Endometrium (tissue), 2 donors: ENCODE measurements around the gene GP1BA.

ENCODE experiments used
- FAIRE-seq: peaks from 2 replicates; lab custom pipeline; 2012; peaks lifted over from hg19 to GRCh38; lab: Jason Lieb, UNC
- donor health status: control.
- donor health status: control.

GP1BA gene

GRCh38 chr17:4938688-4939545 is 6.8 kb downstream of the GP1BA start:
- FAIRE-seq: no peak

DNA sequence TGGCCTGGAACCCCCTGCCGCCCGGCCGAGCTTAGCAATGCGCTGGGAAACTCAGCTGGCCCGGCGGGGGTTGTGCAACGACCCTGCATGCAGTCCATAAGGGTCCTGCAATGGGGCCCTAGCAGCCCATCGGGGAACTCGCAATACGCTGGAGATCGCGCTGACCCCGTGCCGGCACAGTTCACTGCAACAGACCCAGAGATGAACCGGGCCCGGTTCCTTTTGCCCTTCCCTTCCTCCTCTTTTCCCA is 7.4 kb downstream of the GP1BA start:
- FAIRE-seq: no peak

DNA sequence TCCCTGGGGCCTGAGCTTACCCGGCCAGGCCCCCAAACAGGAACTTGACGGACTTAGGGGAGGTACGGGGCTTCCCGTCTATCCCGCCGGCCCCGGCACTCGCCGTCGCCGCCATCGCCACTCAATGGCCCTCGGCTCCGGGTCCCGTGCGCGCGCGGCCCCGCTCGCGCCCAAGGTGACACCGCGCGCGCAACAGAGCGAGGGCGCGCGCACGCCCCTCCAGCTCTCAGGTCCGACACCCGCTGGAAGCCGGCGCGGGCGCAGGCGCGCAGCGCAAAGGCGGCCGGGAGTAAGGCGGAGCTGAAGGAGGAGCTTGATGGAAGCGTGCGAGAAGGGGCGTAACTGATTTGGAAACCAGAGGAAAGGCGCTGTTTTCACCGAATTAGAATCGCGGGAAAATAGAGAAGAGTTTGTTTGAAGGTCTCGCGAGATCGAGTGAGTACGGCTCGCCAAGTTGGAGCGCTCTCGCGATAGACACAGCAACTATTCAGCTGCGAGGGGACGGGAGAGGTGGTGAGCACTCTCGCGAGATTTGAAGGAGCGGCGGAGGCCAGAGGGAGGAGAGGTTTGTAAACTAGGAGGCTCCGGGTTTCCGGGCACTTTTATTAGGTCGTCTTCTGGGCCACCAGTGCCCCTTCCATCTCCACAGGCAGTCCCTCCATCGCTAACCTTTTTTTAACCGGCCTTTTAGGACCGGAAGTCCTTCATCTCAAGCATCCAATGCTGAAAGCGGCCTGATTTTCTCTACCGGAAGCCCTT is 7.9 kb downstream of the GP1BA start, which contains the start of the genes RNF167 and SLC25A11:
Gene RNF167 (plus strand): TSS at position 473 of the 759 bp plus-strand sequence. CDS start 642 bp downstream, outside the sequence.
Gene SLC25A11 (minus strand): TSS at position 251 of the 759 bp plus-strand sequence. CDS start 136 bp downstream, at position 115.
- FAIRE-seq: peak; percentile 89

DNA sequence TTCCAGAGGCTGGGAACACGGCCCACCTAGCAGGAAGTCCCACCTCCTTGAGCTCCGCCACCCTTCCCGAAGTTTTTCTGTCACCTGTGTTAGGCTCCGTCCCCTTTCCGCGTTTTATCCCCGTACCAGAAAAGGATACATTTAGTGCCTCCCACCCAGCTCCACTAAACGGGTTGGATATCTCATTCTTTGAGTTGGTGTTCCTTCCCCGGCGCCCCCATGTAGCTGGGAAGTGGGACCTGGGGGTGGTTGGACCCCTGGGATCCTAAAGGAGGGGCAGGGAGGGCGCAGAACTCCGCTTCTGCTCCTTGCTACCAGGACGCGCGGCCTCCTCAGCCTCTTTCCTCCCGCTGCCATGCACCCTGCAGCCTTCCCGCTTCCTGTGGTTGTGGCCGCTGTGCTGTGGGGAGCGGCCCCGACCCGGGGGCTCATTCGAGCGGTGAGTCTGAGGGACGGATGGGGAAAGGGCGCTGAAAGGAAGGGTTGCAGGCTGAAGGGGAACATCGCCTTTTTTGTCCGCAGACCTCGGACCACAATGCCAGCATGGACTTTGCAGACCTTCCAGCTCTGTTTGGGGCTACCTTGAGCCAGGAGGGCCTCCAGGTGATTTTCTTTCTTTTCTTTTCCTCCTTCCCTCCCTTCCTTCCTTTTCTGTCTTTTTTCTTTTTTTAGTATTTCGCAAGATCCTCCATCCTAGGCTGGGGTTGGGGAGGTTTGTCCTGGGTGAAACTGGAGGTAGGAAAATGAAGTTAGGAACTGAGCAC is 8.7 kb downstream of the GP1BA start:
- FAIRE-seq: no peak

DNA sequence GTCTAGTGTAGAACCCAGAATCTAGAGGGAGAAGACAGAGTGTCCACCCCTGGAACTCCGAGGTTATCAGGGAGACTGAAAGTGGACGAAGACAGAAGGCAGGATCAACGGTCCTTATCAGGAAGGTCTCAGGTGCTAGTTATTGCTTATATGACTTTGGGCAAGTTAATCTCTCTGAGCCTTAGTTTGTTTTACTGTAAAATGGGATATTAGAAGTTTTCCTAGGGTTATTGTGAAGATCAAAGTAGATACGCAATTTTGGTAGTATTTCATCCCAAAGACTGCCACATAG is 9.2 kb downstream of the GP1BA start:
- no peak for FAIRE-seq

DNA sequence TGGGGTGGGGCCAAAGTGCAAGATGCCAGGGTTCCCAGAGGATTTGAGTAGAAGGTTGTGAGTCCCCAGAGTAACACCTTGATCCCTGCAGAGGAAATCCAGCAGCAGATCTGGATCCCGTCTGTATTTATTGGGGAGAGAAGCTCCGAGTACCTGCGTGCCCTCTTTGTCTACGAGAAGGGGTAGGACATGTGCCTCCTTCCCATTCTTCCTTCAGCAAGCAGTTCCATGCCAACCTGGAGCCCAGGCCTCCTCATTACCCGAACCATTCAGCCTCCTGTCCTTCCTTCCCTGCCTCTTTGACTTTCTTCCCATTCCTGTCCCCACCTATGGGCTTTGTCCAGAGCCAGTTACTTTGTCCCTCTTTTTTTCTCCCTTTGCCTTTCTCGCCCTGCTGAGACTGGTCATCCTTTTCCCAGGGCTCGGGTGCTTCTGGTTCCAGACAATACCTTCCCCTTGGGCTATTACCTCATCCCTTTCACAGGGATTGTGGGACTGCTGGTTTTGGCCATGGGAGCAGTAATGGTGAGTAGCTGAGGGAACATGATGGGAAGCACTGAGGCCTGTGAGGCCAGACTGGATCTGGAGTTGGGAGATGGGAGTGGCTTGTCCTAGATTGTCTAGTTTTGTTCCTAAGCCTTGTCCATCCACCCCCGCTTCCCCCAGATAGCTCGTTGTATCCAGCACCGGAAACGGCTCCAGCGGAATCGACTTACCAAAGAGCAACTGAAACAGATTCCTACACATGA is 10.9 kb downstream of the GP1BA start:
- FAIRE-seq: no peak

DNA sequence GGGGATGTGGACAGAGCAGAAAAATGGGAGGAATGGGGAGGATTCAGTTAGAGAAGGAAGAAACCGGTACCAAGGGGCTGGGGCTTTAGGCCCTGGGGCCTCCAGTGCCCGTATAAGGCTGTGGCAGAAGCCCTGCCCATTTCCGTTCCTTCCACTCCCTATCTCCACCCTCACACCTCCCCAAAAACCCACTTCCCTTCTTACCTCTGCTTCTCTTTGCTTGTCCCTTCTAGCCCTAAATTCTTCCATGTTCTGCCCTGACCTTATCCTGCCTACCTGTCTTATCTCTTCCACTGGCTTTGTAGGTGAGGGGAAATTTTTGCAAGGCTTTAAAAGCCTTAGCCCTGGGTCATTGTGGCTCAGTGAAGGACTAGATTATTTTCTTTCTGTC is 12.1 kb downstream of the GP1BA start:
- FAIRE-seq: no peak

DNA sequence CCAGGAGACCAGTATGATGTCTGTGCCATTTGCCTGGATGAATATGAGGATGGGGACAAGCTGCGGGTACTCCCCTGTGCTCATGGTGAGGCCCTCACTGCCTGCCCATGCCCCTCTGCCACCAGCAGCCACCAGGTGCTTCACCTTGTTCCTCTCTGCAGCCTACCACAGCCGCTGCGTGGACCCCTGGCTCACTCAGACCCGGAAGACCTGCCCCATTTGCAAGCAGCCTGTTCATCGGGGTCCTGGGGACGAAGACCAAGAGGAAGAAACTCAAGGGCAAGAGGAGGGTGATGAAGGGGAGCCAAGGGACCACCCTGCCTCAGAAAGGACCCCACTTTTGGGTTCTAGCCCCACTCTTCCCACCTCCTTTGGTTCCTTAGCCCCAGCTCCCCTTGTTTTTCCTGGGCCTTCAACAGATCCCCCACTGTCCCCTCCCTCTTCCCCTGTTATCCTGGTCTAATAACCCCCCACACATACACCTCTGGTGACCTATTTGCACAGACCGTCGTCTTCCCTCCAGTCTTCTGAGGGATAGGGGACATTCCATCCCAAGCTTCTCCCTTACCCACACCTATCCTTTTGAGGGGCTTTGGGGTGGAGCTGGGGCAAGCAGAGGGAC is 12.6 kb downstream of the GP1BA start:
- FAIRE-seq: no peak

- FAIRE-seq: no peak
These were observed 13.3 kb downstream of the GP1BA start for GRCh38 chr17:4945176-4945943.

DNA sequence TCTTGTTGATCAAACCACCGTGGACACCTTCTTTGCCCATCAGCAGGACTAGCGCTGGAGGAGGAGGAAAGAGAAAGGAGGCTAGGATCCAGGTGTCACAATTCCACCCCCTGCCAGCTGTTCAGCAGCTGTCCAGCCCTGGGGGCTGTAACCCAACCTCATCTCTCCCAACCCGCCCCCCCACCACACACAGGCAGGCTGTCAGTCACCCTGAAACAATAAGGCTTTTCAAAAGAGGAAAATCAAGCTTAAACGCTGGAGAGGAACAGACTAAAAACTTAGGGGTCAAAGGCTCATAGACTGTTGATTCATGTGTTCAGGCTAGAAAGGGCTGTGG is 13.8 kb downstream of the GP1BA start:
- no peak for FAIRE-seq

DNA sequence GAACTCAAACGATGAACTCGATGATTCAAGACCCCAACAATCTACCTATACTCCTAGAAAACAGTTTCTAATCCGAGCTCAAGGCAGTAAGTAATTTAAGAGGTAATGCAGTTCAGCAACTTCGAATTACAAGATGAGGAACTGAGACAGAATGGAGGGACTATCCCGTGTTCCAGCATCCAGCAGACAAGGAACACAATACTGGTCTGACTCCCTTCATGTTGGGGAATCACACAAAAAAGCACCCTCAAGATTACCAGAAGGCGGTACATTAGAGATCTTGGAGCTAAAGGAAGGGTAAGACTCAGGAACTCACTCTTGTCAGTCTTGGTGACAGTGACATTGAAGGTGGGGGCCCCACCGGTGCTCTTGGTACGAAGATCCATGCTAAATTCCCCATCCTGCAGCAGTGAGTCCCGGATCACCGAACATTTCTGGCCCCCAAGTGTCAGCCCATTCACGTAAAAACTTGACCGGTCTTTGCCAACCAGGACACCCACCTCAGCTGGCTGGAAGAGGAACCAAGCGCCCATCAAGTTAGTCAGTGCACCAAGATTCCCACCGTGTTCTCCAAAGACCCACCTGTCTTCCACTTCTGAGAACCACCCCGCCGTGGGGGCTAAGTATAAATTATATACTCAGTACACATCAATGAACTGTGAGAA is 14.4 kb downstream of the GP1BA start:
- FAIRE-seq: no peak

DNA sequence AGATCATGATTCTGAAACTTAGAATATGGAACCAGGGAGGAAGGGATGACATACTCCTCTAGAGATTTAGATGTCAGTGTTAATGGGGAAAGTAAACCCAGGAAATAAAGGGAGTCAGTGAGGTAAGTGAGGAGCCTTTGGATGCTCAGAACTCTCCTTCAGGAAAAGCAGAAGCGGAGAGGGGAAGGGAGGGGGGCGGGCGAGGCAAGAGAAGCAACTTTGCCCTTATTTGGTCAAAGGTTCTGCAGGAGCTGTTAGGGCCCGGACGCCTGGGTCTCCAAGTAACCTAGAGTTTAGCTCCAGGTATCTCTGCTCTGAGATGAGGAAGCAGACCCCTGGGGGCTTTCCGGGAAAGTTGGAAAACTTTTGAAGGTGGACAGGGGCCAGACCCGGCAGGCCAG is 14.9 kb downstream of the GP1BA start:
- FAIRE-seq: no peak

DNA sequence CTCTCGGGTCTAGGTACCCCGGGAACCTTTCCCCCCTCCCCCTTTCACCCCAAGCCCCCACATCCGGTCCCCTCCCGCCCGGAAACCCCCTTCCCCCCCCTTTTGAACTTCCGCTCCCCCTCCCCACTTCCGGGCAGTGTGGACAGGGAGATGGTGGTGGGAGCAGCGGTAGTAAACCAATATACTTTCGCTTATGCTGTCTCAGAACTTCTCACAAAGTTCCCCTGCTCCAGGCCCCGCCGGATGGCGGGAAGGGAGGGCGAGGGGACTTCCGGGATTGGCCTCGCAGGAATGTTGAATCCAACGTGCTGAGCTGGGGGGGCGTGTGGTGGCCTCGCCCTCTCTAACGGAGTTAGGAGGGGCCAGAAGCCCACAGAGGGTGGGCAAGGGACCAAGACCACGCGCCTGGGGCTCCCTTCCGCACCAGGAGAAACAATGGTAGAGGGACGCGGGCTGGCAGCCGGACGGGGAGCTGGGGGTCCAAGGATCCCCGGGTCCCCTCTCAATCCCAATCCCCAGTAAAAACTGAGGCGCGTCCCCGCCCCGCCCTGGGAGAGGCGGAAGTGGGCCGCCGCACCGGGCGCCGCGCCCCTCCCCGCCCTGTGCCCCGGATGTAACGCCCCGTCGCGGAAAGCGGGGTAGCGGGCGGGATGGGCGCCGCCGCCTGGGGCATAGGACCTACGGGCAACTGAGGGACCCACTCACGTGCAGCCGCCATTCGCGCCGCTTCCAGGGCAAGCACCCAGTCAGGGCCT is 15.5 kb downstream of the GP1BA start:
- no peak for FAIRE-seq

GRCh38 chr17:4948166-4948930 is 16.3 kb downstream of the GP1BA start, which contains the start of gene PFN1:
PFN1 (minus strand) TSS chr17:4948530; CDS start chr17:4948394, 136 bp downstream.
- no peak for FAIRE-seq

DNA sequence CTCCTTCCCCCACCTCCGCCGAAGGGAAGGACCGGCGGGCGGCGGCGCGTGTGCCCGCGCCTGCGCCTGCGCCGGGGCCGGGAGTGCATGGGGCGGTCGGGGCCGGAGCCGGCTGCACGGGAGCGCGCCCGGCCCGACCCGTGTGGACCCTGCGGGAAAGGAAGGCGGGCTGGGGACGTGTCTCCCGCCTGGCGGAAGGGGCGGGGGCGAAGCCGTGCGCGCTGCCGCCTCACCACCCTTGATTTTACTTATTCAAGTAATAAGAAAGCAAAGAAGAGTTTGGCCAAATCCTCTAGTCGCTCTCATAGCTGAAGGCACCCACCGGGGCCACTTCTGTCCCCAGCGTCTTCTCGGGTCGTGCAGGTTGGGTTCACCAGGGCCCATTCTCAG is 16.8 kb downstream of the GP1BA start:
- no peak for FAIRE-seq

DNA sequence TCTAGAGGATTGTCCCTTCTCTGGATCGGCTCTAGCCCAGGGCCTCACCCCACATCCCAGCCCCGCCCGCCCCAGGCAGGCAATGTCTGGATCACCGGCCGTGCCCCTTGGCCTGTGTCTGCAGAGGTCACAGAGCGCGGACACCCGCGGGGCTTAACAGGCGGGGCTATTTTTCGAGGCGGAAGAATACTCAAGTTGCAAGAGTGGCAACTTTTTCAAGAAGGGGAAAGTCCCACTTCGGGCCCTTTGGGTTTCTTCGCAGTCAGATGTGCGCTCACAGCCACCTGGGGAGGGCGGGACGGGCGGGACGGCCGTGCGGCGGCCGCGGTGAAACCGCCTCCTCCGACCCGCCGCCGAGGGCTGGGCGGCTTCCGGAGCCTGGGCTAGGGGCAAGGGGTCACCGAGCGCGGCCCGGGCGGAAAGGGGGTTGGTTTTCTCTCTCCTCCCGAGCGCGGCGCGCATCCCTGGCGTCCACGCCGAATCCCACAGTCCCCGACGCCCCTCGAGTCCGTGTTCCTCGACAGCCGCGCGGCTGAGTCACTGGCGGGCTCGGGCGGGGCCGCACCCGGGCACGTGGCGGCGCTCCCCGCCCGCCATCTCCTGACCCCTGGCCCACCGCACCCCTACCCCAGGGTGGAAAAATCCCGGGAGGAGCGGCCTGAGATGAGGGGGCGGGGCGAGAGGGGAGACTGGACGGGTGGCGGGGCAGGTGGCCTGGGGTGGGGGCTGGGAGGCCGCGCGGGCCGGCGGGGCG is 17.4 kb downstream of the GP1BA start:
- no peak for FAIRE-seq

DNA sequence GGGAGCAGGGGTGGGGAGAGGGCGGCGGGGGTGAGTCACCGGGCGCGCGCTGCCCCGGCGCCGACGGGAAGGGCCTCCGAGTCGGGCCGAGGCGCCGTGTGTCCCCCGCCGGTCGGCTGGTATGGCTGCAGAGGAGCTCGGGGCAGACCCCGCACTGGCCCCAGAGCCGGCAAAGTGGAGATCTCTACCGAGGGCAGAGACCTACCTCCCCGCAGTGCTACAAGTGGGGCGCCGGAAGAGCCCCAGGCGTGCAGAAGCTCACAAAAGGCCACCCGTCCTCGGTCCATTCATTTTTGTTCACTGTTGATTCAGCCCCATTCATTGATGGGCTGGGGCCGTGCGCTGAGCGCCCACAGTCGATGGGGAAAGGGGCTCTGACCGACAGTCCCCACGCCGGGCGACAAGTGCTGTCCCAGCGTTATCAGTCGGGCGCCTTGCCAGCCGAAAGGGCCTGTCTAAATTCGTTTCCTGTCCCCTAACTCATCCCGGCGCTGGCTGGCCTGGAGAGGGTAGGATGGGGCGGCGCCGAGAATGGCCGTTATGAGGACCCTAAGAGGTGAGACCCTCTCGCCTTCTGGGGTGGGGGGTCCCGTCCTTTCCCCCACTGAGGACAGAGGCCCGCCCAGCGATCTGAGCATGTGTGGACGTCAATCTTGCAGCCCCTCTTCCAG is 18.1 kb downstream of the GP1BA start:
- FAIRE-seq: no peak

- no peak for FAIRE-seq
These were observed 18.7 kb downstream of the GP1BA start, which contains the start of gene ENO3 for GRCh38 chr17:4950746-4951204. ENO3 (plus strand) TSS chr17:4951119; CDS start chr17:4951830, 711 bp downstream.
